ENCODE data around the gene TAOK2. TPM values are rescaled to one million over a fixed set of nuclear protein-coding genes. Genes with fewer than 3 reads are reported as not detected.

Gene TAOK2
- total and polyA plus RNA-seq, 2 of the 13 experiments (the other 11 are each of a cell fraction or from before 2014, with no cell fraction given): 17.4 to 43.2 TPM

DNA sequence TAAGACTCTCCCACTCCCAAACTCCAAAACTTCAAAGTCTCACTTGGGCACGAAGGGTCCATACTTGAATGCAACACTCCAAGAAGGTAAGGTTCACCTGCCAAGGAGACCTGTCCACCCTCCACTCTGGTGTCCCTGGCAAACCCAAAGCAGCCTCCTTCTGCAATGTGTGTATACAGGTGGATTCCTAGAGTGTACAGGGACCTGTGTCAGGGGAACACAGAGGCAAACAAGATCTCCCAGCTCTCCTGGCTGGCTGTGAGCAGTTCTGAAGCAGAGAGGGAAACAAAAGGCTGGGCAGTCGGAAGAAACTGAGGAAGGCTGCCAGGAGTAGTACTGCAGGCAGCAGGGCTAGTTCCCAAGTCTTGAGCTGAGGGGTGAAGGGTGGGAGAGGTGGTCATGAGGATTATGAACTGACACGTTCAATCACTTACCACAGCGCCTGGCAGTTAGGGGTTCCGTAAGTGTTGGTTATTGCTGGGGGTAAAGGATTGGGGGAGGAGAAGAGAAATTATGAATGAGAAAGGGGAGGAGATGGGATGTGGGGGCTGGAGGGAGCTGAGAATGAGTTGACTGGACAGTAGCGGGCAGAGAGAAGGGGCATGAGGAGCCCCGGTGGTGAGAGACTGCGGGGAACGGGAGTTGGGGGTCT is 48.4 kb upstream of the TAOK2 start:
- Histone ChIP-seq H3K79me2 (ENCODE audit: insufficient read depth, low read length) (peaks cover 13% of the 10 kb centered on the region), H3K36me3 (replicated peaks in 1 of 2; ENCODE audit: control insufficient read depth in 1 of 2, insufficient read depth in 2 of 2, low read length in 2 of 2) (peaks cover 2 to 25% of the 10 kb centered on the region in 2 experiments; a peak in 3 of 5 replicates), H3K27me3 (ENCODE audit: control insufficient read depth in 1 of 2, insufficient read depth in 2 of 2, low read length in 2 of 2) (no peaks in the 10 kb centered on the region), H4K20me1 (ENCODE audit: insufficient read depth, low read length) (no peaks in the 10 kb centered on the region), H3K4me2 (ENCODE audit: low read depth, low read length) (peak overlapping the region; percentile 98), H3K27ac (ENCODE audit: extremely low read length, insufficient read depth, low read length) (peak overlapping the region; percentile 77), H3K4me1 (ENCODE audit: insufficient read depth, low read length) (peaks cover 31% of the 10 kb centered on the region), H3K9ac (ENCODE audit: insufficient read depth, low read depth, low read length) (peak overlapping the region; percentile 83), H2AFZ (ENCODE audit: low read length) (no peak overlapping the region), H3K4me3 (replicated peaks in 1 of 3; ENCODE audit: insufficient read depth in 1 of 3, low read depth in 2 of 3, low read length in 3 of 3) (peak overlapping the region; percentile 80 to 96 (median 87)), H3K9me3 (ENCODE audit: low read length) (no peaks in the 10 kb centered on the region)
- peak; percentile 9 for ATAC-seq
- TSS peak; percentile 48 for BruUV-seq (replicated peaks)
- WGBS (ENCODE audit: low lambda C conversion rate): 9% methylated on average over 9 of the region's 9 CpGs
- intact Hi-C loops (cut with micrococcal nuclease; ENCODE audit: unreplicated experiment) (loop anchor here (1.0 to 5.0 kb wide), 2 partner anchors 37 to 96 kb away; partner anchors contain the start of gene TMEM219), in situ Hi-C loops (cut with HindIII; ENCODE audit: extremely low pct_ligation_motif_present, low pct_unique_long_range_greater_than_20kb) (loop anchor here (5.0 kb wide), 1 partner anchor 37 kb away; the partner anchor contains the start of gene TMEM219)
- ChIA-PET POLR2A (interaction anchor here (0.5 to 4.3 kb wide), 25 partner anchors 9 to 246 kb away, joined by 3 to 68 read pairs (median 5); partner anchors contain the start of genes ASPHD1, CDIPT, PAGR1 and QPRT), CTCF (ENCODE audit: low intra/inter-chr PET ratio, low total read pairs) (no interaction called here)
- DNase-seq (ENCODE audit: low spot score): no peak
- no peak for FAIRE-seq
- TF ChIP-seq SMARCE1 (IDR thresholded peaks at IDR 0.05; ENCODE audit: borderline replicate concordance) (no peak), ATM (IDR thresholded peaks at IDR 0.05; ENCODE audit: borderline replicate concordance) (no peak), TSC22D2 (CRISPR knock-in tag; IDR thresholded peaks at IDR 0.05; ENCODE audit: borderline replicate concordance) (0 out of 2 replicates have a peak, but pooled peaks have one; percentile 50), GATA4 (IDR thresholded peaks at IDR 0.05; ENCODE audit: borderline replicate concordance, low read depth) (no peak)
- TF ChIP-seq, protein P1, sequence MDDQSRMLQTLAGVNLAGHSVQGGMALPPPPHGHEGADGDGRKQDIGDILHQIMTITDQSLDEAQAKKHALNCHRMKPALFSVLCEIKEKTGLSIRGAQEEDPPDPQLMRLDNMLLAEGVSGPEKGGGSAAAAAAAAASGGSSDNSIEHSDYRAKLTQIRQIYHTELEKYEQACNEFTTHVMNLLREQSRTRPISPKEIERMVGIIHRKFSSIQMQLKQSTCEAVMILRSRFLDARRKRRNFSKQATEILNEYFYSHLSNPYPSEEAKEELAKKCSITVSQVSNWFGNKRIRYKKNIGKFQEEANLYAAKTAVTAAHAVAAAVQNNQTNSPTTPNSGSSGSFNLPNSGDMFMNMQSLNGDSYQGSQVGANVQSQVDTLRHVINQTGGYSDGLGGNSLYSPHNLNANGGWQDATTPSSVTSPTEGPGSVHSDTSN (CRISPR knock-in tag; IDR thresholded peaks at IDR 0.05; ENCODE audit: borderline replicate concordance): no peak
- TF ChIP-seq, protein P2, sequence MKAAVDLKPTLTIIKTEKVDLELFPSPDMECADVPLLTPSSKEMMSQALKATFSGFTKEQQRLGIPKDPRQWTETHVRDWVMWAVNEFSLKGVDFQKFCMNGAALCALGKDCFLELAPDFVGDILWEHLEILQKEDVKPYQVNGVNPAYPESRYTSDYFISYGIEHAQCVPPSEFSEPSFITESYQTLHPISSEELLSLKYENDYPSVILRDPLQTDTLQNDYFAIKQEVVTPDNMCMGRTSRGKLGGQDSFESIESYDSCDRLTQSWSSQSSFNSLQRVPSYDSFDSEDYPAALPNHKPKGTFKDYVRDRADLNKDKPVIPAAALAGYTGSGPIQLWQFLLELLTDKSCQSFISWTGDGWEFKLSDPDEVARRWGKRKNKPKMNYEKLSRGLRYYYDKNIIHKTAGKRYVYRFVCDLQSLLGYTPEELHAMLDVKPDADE (CRISPR knock-in tag; IDR thresholded peaks at IDR 0.05): no peak
- TF ChIP-seq, protein P3, sequence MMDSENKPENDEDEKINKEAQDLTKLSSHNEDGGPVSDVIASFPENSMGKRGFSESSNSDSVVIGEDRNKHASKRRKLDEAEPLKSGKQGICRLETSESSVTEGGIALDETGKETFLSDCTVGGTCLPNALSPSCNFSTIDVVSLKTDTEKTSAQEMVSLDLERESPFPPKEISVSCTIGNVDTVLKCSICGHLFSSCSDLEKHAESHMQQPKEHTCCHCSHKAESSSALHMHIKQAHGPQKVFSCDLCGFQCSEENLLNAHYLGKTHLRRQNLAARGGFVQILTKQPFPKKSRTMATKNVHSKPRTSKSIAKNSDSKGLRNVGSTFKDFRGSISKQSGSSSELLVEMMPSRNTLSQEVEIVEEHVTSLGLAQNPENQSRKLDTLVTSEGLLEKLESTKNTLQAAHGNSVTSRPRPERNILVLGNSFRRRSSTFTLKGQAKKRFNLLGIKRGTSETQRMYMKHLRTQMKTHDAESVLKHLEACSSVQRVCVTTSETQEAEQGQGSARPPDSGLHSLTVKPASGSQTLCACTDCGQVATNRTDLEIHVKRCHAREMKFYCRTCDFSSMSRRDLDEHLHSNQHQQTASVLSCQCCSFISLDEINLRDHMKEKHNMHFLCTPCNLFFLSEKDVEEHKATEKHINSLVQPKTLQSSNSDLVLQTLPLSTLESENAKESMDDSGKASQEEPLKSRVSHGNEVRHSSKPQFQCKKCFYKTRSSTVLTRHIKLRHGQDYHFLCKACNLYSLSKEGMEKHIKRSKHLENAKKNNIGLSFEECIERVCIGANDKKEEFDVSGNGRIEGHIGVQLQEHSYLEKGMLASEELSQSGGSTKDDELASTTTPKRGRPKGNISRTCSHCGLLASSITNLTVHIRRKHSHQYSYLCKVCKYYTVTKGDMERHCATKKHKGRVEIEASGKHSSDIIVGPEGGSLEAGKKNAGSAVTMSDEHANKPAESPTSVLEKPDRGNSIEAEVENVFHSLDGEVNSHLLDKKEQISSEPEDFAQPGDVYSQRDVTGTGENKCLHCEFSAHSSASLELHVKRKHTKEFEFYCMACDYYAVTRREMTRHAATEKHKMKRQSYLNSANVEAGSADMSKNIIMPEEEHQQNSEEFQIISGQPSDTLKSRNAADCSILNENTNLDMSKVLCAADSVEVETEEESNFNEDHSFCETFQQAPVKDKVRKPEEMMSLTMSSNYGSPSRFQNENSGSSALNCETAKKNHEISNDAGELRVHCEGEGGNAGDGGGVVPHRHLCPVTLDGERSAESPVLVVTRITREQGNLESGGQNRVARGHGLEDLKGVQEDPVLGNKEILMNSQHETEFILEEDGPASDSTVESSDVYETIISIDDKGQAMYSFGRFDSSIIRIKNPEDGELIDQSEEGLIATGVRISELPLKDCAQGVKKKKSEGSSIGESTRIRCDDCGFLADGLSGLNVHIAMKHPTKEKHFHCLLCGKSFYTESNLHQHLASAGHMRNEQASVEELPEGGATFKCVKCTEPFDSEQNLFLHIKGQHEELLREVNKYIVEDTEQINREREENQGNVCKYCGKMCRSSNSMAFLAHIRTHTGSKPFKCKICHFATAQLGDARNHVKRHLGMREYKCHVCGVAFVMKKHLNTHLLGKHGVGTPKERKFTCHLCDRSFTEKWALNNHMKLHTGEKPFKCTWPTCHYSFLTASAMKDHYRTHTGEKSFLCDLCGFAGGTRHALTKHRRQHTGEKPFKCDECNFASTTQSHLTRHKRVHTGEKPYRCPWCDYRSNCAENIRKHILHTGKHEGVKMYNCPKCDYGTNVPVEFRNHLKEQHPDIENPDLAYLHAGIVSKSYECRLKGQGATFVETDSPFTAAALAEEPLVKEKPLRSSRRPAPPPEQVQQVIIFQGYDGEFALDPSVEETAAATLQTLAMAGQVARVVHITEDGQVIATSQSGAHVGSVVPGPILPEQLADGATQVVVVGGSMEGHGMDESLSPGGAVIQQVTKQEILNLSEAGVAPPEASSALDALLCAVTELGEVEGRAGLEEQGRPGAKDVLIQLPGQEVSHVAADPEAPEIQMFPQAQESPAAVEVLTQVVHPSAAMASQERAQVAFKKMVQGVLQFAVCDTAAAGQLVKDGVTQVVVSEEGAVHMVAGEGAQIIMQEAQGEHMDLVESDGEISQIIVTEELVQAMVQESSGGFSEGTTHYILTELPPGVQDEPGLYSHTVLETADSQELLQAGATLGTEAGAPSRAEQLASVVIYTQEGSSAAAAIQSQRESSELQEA (CRISPR knock-in tag; IDR thresholded peaks at IDR 0.05; ENCODE audit: not compliant biosample characterization): no peak
- TF ChIP-seq, protein P4, sequence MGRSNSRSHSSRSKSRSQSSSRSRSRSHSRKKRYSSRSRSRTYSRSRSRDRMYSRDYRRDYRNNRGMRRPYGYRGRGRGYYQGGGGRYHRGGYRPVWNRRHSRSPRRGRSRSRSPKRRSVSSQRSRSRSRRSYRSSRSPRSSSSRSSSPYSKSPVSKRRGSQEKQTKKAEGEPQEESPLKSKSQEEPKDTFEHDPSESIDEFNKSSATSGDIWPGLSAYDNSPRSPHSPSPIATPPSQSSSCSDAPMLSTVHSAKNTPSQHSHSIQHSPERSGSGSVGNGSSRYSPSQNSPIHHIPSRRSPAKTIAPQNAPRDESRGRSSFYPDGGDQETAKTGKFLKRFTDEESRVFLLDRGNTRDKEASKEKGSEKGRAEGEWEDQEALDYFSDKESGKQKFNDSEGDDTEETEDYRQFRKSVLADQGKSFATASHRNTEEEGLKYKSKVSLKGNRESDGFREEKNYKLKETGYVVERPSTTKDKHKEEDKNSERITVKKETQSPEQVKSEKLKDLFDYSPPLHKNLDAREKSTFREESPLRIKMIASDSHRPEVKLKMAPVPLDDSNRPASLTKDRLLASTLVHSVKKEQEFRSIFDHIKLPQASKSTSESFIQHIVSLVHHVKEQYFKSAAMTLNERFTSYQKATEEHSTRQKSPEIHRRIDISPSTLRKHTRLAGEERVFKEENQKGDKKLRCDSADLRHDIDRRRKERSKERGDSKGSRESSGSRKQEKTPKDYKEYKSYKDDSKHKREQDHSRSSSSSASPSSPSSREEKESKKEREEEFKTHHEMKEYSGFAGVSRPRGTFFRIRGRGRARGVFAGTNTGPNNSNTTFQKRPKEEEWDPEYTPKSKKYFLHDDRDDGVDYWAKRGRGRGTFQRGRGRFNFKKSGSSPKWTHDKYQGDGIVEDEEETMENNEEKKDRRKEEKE (IDR thresholded peaks at IDR 0.05): no peak

Measured in HepG2 (cell line).